Urothelium cell line (cell line): Measurements from ENCODE around the gene PRTFDC1.
A peak's percentile ranks its signal among the peaks of the same experiment; 100 is the strongest.
"Not testable (repeated sequence)": the region's sequence is repeated elsewhere in the genome, so short reads cannot be mapped to it uniquely, and the experiment has no call there.

ENCODE experiments used
- DNase-seq: peaks from one replicate; pipeline ENCODE4 v3.0.0; 2011; ENCODE audit warnings: low spot score, mixed read lengths
- FAIRE-seq: peaks from 2 replicates; lab custom pipeline; 2011; peaks lifted over from hg19 to GRCh38; lab: Jason Lieb, UNC

The PRTFDC1 gene

GRCh38 chr10:24935504-24936292, 16.7 kb downstream of the PRTFDC1 start:
- DNase-seq (no peak), FAIRE-seq (no peak)

GRCh38 chr10:24931236-24931635, 21.2 kb downstream of the PRTFDC1 start:
- no peak for DNase-seq
- no peak for FAIRE-seq

DNA sequence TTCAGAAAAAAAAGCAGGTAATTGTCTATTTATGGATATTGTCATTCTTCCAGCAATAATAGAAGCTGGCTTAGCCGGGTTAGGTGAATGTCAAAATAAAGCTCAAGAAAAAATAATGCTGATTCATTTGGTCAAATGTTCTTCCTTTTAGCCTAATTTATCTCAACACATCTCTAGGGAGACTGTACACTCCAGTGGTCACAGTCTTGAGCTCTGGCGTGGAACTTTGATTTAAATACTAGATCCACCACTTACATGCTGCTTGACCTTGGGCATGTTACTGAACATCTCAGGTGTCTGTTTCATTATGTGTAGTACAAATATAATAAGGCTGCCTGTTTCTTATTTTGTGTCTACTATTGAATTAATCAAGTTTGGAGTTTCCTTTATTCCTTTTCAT, 22.0 kb downstream of the PRTFDC1 start:
- DNase-seq (no peak), FAIRE-seq (no peak)

GRCh38 chr10:24929904-24930303, 22.5 kb downstream of the PRTFDC1 start:
- FAIRE-seq (no peak), DNase-seq (no peak)

GRCh38 chr10:24929056-24929544, 23.3 kb downstream of the PRTFDC1 start:
- DNase-seq, result no peak
- FAIRE-seq, result no peak

- DNase-seq (no peak), FAIRE-seq (no peak)
Observed at GRCh38 chr10:24928163-24928562, 24.2 kb downstream of the PRTFDC1 start.

- DNase-seq (no peak), FAIRE-seq (no peak)
Observed at GRCh38 chr10:24926557-24926956, 25.8 kb downstream of the PRTFDC1 start.

DNA sequence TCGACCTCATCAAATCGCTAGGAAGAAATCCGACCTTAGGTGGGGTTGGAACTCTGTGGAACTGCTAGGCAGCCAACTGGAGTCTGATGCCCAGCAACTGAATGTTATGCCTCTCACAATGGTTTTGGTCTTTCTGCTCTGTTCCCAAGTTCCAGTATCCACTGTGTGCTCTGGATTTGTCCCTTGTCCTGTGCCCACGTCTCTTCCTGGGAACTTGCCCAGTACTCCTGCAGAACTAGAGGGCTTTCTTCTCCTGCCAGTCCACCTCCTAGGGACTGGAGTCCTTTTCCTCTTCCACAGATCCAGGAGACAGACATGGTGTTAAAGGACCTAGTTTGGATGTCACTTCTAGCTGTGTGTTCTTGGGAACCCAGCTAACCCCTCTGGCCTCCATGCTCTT, 26.6 kb downstream of the PRTFDC1 start:
- FAIRE-seq (no peak), DNase-seq (no peak)

DNA sequence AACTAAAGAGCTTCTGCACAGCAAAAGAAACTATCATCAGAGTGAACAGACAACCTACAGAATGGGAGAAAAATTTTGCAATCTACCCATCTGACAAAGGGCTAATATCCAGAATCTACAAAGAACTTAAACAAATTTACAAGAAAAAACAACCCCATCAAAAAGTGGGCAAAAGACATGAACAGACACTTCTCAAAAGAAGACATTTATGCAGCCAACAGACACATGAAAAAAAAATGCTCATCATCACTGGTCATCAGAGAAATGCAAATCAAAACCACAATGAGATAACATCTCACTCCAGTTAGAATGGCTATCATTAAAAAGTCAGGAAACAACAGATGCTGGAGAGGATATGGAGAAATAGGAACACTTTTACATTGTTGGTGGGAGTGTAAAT, 27.9 kb downstream of the PRTFDC1 start:
- FAIRE-seq, DNase-seq: not testable (repeated sequence)

DNA sequence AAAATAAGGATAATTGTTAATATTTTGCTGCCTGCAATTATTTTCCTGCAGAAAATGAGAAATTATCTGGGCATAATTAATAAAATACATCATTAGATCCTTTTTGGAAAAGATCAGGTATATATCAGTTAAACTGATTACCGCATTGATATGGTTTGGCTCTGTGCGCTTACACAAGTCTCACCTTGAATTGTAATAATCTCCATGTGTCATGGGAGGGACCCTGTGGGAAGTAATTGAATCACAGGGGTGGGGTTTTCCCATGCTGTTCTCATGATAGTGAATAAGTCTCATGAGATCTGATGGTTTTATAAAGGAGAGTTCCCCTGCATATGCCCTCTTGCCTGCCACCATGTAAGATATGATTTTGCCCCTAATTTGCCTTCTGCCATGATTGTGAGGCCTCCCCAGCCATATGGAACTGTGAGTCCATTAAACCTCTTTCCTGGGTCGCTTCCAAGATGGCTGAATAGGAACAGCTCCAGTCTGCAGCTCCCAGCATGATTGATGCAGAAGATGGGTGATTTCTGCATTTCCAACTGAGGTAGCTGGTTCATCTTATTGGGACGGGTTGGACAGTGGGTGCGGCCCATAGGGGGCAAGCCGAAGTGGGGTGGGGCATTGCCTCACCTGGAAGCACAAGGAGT, 30.1 kb downstream of the PRTFDC1 start:
- FAIRE-seq, DNase-seq: not testable (repeated sequence)

DNA sequence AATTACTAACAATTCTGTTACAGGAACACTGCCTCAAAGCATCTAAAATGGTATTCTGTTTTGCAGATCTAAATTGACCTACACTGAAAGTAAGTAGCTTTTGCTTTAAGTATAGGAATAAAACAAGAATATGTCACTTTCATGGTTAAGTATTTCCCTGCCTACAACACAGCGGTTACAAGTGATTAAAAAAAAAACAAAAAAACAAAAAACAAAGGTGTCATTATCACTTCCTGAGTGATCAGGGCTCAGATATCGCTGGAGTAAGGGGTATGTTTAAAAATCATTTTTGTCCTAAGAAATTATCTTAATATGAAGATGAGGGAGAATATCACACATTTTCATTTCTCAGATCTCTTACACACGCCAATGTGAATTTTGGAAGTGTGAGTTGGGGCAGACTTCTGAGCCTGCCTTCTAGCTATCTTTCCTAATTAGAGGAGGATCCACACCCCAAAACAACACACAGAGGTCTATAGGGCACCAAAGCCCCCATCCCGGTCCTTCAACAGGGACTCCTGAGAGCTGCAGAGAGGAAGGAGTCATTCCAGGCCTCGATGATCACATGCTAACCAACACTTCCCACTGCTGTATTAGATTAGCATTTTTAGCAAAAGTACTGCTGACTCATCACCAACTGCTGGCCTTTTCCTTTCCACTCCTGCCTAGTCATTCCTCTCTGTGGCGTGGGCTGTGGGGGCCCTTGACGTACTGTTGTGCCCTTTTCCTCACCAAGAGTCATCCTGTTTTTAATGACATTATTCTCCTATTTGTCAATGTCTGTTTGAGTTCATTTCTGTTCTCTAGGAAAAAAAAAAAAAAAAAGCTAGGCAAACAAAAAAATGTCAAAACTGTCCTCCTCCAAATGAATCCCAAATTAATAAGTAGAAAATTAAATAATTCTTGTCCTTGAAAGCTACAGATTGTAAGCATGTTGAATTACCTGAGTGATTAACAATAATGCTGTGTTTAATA, 31.2 kb downstream of the PRTFDC1 start:
- FAIRE-seq (peak; percentile 17), DNase-seq (peak; percentile 76)

DNA sequence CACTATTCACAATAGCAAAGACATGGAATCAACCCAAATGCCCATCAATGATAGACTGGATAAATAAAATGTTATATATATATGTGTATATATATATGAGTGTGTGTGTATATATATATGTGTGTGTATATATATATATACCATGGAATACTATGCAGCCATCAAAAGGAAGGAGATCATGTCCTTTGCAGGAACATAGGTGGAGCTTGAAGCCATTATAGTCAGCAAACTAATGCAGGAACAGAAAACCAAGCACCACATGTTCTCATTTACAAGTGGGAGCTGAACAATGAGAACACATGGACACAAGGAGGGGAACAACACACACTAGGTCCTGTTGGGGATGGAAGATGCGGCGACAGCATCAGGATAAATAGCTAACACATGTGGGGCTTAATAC, 32.2 kb downstream of the PRTFDC1 start:
- not testable (repeated sequence) for DNase-seq, FAIRE-seq

DNA sequence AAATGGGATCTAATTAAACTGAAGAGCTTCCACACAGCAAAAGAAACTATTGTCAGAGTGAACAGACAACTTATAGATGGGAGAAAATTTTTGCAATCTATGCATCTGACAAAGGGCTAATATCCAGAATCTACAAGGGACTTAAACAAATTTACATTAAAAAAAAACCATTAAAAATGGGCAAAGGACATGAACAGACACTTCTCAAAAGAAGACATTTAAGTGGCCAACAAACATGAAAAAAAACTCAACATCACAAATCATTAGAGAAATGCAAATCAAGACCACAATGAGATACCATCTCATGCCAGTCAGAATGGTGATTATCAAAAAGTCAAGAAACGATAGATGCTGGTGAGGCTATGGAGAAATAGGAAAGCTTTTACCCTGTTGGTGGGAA, 32.8 kb downstream of the PRTFDC1 start:
- not testable (repeated sequence) for FAIRE-seq, DNase-seq

- FAIRE-seq (no peak), DNase-seq (no peak)
Observed at GRCh38 chr10:24917979-24918378, 34.4 kb downstream of the PRTFDC1 start.

DNA sequence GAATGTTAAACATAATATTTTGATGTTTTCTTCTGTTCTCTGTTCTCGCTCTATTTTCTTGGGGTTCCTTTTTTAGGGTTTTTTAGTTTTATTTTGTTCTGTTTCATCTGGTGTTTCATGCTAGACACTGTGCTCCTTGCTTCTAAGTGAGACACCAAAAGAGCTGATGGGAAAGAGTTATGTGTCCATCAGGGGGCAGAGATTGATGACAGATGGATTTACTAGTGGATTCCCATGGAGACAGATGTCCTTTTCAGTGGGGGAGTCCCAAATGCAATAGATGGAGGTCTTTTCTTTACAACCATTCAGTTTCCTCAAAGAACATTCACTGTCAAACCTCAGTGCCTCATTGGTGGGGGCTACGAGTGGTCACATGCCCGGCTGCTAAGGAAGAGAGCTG, 34.9 kb downstream of the PRTFDC1 start:
- no peak for FAIRE-seq
- no peak for DNase-seq

GRCh38 chr10:24916365-24916764, 36.0 kb downstream of the PRTFDC1 start:
- FAIRE-seq (no peak), DNase-seq (no peak)

GRCh38 chr10:24915304-24915703, 37.1 kb downstream of the PRTFDC1 start:
- FAIRE-seq (no peak), DNase-seq (no peak)

- DNase-seq (no peak), FAIRE-seq (no peak)
Observed at GRCh38 chr10:24914148-24914547, 38.3 kb downstream of the PRTFDC1 start.

DNA sequence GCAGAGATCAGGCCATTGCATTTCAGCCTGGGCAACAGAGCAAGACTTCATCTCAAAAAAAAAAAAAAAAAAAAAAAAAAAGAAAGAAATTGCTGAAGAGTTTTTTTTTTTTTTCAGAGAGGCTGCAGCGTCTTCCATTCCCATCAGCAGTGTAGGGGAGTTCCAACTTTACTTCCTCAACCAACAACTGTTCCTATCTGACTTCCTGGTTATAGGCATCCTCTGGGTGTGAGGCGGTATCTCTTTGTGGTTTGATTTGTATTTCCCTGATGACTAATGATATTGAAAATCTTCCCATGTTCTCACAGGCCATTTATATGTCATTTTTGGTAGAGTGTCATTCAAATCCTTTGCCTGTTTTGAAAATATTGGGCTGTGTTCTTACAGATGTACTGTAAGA, 40.2 kb downstream of the PRTFDC1 start:
- FAIRE-seq (no peak), DNase-seq (no peak)

DNA sequence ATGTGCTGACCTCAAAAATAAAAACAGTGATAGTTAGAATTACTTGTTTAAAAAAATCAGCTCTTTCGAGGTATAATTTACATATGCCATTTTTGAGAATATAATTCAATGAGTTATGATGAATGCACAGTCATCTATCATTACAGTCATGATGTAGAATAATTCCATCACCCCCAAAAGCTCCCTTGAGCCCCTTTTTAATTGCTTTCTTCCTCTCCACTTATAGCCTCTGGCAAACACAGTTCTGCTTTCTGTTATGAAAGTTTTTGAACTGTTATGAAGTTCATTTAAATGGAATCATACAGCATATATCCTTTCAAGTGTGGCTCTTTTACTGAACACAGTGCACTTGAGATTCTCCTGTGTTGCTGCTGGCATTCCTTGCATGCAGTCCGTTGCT, 41.4 kb downstream of the PRTFDC1 start:
- no peak for FAIRE-seq

GRCh38 chr10:24910574-24910973, 41.8 kb downstream of the PRTFDC1 start:
- FAIRE-seq (no peak), DNase-seq (no peak)

More for the DNA sequence above, 41.4 kb downstream of the PRTFDC1 start:
- DNase-seq, result no peak
